OCI-LY1 (cell line): ENCODE data around the gene CLCNKB.

ENCODE experiments used
- H2AFZ ChIP-seq: fragments of 200-600 bp; sonication (generic), shearing (Covaris generic); 2 replicates; pipeline ENCODE4 v1.6.0; 2014; ENCODE audit warnings: antibody characterized with exemption, mild to moderate bottlenecking, low read length
- H3F3A ChIP-seq: fragments of 200-600 bp; sonication (generic), shearing (Covaris generic); 2 replicates; pipeline ENCODE4 v1.6.0; 2014; ENCODE audit warnings: mild to moderate bottlenecking, antibody characterized with exemption, low read length, moderate library complexity; ENCODE audit not compliant: insufficient read depth
- H3K27ac ChIP-seq: fragments of 200-600 bp; sonication (generic); 2 replicates; pipeline ENCODE4 v1.5.1; 2014; ENCODE audit warnings: low read length, mixed run types, mild to moderate bottlenecking, low read depth; ENCODE audit not compliant: poor library complexity, severe bottlenecking
- H3K27me3 ChIP-seq: fragments of 200-600 bp; sonication (generic); 2 replicates; pipeline ENCODE4 v1.6.0; 2014; ENCODE audit warnings: antibody characterized with exemption, mild to moderate bottlenecking, low read length, moderate library complexity; ENCODE audit not compliant: insufficient read depth
- H3K36me3 ChIP-seq: fragments of 200-600 bp; sonication (generic); 2 replicates; pipeline ENCODE4 v1.6.1; 2014; ENCODE audit warnings: mild to moderate bottlenecking, antibody characterized with exemption, low read length, moderate library complexity, mixed read lengths; ENCODE audit not compliant: insufficient read depth
- H3K4me1 ChIP-seq: fragments of 200-600 bp; sonication (generic); 2 replicates; pipeline ENCODE4 v1.5.1; 2014; ENCODE audit warnings: mild to moderate bottlenecking, low read length, moderate library complexity; ENCODE audit not compliant: insufficient read depth, severe bottlenecking
- H3K4me2 ChIP-seq: fragments of 200-600 bp; sonication (generic), shearing (Covaris generic); 2 replicates; pipeline ENCODE4 v1.6.1; 2014; ENCODE audit warnings: low read length
- H3K4me3 ChIP-seq: fragments of 200-600 bp; sonication (generic); 2 replicates; pipeline ENCODE4 v1.5.1; 2014; ENCODE audit warnings: low read length, low read depth, mild to moderate bottlenecking, mixed read lengths; ENCODE audit not compliant: poor library complexity, severe bottlenecking
- H3K79me2 ChIP-seq: fragments of 200-600 bp; shearing (Covaris generic); 2 replicates; pipeline ENCODE4 v1.6.1; 2016; ENCODE audit warnings: mixed run types, low read length, mixed read lengths; ENCODE audit not compliant: insufficient read depth
- H3K9ac ChIP-seq: fragments of 200-600 bp; sonication (generic), shearing (Covaris generic); 2 replicates; pipeline ENCODE4 v1.6.1; 2014; ENCODE audit warnings: mild to moderate bottlenecking, low read length, mixed read lengths
- H3K9me2 ChIP-seq: fragments of 200-600 bp; sonication (generic), shearing (Covaris generic); 2 replicates; pipeline ENCODE4 v1.6.1; 2014; ENCODE audit warnings: low read depth, mild to moderate bottlenecking, low read length, mixed read lengths
- H3K9me3 ChIP-seq: fragments of 200-600 bp; shearing (Covaris generic); 2 replicates; pipeline ENCODE4 v1.6.1; 2014; ENCODE audit warnings: low read length, mixed read lengths
- H4K20me1 ChIP-seq: fragments of 200-600 bp; sonication (generic), shearing (Covaris generic); 2 replicates; pipeline ENCODE4 v1.6.0; 2016; ENCODE audit warnings: mild to moderate bottlenecking, low read length; ENCODE audit not compliant: insufficient read depth
- EZH2 ChIP-seq: fragments of 200-600 bp; sonication (generic), shearing (Covaris generic); IDR thresholded peaks from 2 replicates; pipeline ENCODE4 v1.8.0; 2017; ENCODE audit warnings: borderline replicate concordance, mixed run types, mild to moderate bottlenecking, antibody characterized with exemption, low read length, moderate library complexity, mixed read lengths
- TF ChIP-seq, protein P1 (sequence below): fragments of 200-600 bp; sonication (generic), shearing (Covaris generic); IDR thresholded peaks from 2 replicates; pipeline ENCODE4 v1.5.1; 2017; ENCODE audit warnings: mild to moderate bottlenecking, antibody characterized with exemption, low read length, moderate library complexity, mixed read lengths

Gene CLCNKB

DNA sequence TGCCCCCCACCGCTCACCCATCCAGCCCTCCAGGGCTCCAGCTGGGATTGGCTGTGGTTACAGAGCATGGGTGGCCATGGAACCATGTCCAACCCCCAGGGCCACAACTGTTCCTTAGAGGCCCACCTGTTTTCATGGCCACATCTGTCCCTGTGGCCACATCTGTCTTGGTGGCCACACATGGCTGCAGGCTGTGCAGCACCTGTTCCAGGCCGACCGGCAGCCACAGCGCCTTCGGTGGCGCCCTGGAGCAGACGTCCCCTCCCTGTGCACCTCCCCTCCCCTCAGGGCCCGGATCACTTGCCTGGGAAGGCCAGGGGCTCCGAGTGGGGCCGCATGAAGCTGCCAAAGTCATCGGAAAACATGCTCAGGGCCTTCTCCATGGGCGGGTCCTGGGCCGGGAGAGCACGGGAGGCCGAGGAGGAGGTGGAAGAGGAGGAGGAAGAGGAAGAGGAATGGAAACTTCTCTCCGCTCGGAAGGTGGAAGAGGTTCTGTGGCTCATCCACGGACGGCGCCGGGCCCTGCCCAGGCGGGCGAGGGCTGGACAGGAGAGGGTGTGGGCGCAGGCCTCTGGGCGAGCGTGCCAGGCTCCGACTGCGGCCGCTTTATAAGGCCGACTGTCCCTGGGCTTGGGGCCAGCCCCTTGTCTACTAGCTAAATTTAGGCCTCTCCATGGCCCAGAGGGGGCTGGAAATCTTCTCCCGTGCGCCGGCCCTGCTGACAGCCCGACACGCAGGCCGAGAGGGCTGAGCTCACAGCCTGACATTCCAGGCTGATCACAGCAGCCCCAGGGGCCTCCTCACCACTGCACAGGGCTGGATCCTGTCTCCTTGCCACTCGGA is 25.9 kb upstream of the CLCNKB start, which contains the start of gene HSPB7:
Gene HSPB7, minus strand, starts transcription at position 583 of the 843 bp plus-strand sequence. Its CDS starts 80 bp downstream, at position 503.
- Histone ChIP-seq H3K36me3 (no peaks in the 10 kb centered on the region), H3K4me3 (no peak within 1 kb of the TSS), H3K4me2 (no peak within 1 kb of the TSS), H3K27ac (no peak within 1 kb of the TSS), H4K20me1 (no peaks in the 10 kb centered on the region), H3K79me2 (no peaks in the 10 kb centered on the region), H3K4me1 (peaks cover 20% of the 10 kb centered on the region), H3K9ac (no peak within 1 kb of the TSS), H2AFZ (no peak within 1 kb of the TSS), H3K9me2 (no peaks in the 10 kb centered on the region), H3F3A (no peaks in the 10 kb centered on the region), H3K9me3 (no peaks in the 10 kb centered on the region), H3K27me3 (peaks cover 8% of the 10 kb centered on the region; the same call in 1 of the 2 replicates)
- TF ChIP-seq, protein P1, sequence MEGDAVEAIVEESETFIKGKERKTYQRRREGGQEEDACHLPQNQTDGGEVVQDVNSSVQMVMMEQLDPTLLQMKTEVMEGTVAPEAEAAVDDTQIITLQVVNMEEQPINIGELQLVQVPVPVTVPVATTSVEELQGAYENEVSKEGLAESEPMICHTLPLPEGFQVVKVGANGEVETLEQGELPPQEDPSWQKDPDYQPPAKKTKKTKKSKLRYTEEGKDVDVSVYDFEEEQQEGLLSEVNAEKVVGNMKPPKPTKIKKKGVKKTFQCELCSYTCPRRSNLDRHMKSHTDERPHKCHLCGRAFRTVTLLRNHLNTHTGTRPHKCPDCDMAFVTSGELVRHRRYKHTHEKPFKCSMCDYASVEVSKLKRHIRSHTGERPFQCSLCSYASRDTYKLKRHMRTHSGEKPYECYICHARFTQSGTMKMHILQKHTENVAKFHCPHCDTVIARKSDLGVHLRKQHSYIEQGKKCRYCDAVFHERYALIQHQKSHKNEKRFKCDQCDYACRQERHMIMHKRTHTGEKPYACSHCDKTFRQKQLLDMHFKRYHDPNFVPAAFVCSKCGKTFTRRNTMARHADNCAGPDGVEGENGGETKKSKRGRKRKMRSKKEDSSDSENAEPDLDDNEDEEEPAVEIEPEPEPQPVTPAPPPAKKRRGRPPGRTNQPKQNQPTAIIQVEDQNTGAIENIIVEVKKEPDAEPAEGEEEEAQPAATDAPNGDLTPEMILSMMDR, result 0 out of 2 replicates have a peak, but pooled peaks have one; percentile 13
- TF ChIP-seq EZH2, result no peak

DNA sequence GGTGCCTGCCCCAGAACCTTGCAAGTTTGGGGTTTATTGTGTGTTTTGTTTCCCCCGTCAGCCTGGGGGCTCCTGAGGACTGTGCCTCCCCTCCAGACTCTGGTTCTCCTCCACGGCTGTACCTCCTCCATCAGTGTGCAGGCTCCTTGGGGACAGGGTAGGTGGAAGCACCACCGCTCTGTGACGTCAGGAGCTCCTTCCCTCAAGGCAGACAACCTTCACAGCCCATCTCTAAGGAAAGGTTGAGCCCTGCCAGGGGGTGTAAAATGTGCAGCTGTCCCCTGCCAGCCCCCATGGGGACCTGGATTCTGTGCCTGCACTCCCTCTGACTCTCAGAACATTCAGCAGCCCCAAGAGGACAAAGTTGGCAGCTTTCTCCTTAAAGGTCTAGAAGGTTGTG is 25.3 kb upstream of the CLCNKB start:
- H3K4me3 ChIP-seq, result no peak overlapping the region
- H3K27ac ChIP-seq, result no peak overlapping the region
- H3K4me2 ChIP-seq, result no peak overlapping the region
- no peaks in the 10 kb centered on the region for H3K79me2 ChIP-seq
- H3K9me3 ChIP-seq, result no peaks in the 10 kb centered on the region
- H2AFZ ChIP-seq, result no peak overlapping the region
- peaks cover 14% of the 10 kb centered on the region for H3K4me1 ChIP-seq
- H3K36me3 ChIP-seq, result no peaks in the 10 kb centered on the region
- H3K9me2 ChIP-seq, result no peaks in the 10 kb centered on the region
- peaks cover 8% of the 10 kb centered on the region; the same call in 1 of the 2 replicates for H3K27me3 ChIP-seq
- no peak overlapping the region for H3K9ac ChIP-seq
- no peaks in the 10 kb centered on the region for H4K20me1 ChIP-seq
- H3F3A ChIP-seq, result no peaks in the 10 kb centered on the region
- TF ChIP-seq EZH2, result no peak
- TF ChIP-seq, protein P1, result no peak

DNA sequence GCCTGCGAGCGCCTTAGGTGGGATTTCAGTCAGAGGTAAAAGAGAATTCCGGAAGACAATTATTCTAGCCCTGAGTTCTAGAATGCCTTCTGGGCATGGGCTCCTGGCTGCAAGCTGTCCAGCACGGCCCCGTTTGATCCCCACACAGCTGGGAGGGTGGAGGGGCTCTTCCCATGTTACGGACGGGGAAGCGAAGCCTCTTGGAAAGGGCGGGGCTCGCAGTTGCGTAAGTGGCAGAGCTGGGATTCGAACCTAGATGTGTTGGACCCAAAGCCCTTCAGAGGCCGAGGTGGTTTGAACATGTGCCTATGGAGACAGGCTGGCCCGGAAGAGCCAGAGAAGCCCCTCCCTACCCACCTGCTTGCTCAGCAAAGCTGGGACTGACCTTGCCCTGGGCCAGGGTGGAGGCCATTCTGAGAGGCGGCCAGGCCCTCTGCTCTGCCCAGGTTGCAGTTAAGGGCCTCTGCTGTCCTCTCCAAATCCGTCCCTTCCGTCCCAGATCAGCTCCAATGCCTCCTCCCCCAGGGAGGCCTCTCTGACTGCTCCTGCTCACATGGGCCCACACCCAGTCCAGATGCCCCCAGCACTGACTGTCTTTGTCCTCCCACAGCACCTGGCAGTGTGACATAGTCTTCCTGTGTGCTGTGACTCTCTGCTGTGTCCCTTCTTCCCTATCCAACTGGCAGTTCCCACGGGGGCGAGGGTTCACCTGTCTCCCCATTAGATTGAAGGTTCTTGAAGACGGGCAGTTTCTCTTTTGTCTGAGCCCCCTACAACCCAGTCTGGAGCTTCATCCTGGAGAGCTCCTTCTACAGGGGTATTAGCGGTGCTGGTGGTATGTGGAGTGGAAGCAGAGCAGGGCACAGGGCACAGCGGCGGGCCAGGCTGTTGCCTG is 24.6 kb upstream of the CLCNKB start:
- Histone ChIP-seq H3K27ac (no peak overlapping the region), H3K27me3 (peaks cover 8% of the 10 kb centered on the region; the same call in 1 of the 2 replicates), H2AFZ (no peak overlapping the region), H3K79me2 (no peaks in the 10 kb centered on the region), H3K9me2 (no peaks in the 10 kb centered on the region), H3K4me2 (no peak overlapping the region), H3K4me3 (no peak overlapping the region), H3K9me3 (no peaks in the 10 kb centered on the region), H3K36me3 (no peaks in the 10 kb centered on the region), H4K20me1 (no peaks in the 10 kb centered on the region), H3F3A (no peaks in the 10 kb centered on the region), H3K9ac (no peak overlapping the region), H3K4me1 (peaks cover 10% of the 10 kb centered on the region)
- TF ChIP-seq, protein P1, result no peak
- no peak for TF ChIP-seq EZH2
